Activated CD8-positive, alpha-beta memory T cell treated with anti-CD3 and anti-CD28 coated beads for 24 hours (primary cell): ENCODE data around the gene TBL3.
"Not testable (repeated sequence)": the region's sequence is repeated elsewhere in the genome, so short reads cannot be mapped to it uniquely, and the experiment has no call there.

Experiments used
- DNase-seq: peaks from one replicate; pipeline ENCODE4 v3.0.0-alpha.2; 2020

TBL3 gene

DNA sequence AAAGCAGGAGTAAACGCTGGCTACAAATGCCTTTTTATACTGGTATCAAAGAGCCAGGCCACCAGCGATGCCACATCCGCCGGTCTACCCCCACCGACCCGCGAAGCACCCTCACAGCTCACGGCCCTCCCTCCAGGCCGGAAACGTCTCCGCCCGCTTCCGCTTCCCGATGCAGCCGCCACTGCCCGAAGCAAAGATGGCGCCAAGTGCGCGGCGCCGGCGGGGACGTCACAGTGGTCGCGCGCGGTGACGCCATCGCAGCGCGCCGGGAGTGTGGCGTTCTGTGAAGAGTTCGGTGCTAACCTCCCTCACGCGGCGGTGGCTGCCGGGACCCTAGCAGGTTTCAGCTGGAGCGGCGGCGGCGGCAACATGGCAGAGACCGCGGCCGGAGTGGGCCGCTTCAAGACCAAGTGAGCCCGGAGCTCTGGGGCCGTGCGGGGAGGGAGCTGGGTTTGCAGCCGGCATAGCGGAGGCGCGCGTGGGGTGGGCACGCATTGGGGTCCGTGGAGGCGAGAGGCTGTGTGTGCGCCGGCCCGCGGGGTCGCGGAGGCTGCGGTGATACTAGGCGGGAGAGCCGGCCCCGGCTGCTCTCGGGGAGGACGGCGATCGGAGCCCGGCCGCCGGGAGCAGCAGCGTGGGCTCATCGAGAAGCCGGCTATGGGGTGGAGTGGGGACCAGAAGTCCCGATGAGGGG lies at the start of gene TBL3:
TSS of gene TBL3 (plus strand) at position 258 of the 694 bp plus-strand sequence. CDS start at position 370, 112 bp downstream.
- peak; percentile 99 for DNase-seq

DNA sequence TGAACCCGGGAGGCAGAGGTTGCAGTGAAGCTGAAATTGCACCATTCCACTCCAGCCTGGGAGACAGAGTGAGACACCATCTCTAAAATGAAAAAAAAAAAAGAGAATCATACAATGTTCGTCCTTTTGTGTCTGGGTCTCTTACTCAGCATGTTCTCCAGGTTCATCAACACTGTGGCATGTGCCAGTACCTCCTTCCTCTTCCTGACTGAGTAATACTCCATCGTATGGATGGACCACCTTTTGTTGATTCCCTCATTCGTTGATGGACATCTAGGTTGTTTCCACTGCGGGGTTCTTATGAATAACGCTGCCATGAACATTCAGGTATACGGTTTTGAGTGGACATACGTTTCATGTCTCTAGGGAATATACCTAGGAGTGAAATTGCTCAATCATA lies 49.5 kb upstream of the TBL3 start:
- no peak for DNase-seq

DNA sequence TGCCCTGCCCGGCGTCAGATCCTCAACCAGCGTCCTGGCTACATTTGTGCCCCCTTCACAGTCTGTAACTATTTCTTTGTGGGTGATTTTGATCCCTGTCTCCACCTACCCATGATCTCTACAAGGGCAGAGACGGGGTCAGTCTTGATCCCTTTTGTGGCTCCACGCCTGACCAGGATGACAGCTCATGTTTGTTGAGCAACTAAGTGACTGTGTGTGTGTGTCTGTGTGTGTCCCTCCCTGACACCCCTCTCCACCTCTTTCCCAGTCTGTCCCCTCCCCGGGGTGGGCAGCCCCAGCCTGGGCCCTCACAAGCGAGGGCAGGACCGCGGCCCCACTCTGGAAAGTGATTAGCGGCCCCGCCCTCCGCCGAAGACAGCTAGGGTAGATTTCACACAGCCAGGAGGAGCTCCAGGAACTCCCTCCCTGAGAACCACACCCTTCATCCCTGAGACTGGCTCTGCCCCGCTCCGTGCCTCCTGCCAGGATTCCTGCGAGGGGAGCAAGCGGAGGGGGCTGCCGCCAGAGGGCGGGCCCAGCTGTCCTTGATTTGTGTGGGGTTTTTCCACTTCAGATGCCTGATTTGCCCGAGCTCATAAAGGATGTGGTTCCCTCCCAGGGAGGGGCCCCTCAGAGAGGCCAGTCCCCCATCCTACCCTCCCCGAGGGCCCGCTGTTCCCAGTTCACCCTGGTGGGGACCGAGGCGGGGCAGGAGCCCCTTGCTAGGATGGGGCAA lies 48.4 kb upstream of the TBL3 start:
- no peak for DNase-seq

DNA sequence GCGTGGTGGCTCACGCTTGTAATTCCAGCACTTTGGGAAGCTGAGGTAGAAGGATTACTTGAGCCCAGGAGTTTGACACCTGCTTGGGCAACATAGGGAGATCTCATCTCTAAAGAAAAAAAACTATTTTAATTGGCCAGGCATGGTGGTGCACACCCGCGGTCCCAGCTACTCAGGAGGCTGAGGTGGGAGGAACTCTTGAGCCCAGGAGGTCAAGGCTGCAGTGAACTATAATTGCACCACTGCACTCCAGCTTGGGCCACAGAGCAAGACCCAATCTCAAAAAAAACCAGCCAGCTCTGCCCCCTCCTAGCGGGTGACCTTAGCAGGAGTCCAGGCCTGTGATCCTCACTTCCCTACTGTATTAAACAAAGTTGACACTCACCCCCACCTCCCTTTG lies 47.8 kb upstream of the TBL3 start:
- DNase-seq = no peak

DNA sequence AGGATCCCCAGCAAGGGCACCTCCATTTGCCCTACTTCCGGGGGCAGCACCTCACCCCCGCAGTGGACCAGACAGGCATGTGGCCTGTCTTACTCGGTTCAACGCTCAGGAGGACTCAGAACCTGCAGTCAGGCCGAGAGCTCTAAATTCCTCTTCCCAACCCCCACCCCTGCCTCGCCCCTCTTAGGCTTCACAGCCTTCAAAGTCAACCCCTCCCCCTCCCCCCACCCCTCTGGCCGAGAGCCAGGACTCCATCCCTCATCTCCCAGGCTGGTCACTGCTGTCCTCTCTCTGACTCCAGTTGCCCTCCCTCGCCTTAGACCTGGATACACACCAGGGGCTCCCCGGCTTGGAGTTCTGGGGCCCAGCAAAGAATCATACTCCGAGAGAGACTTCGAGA lies 45.6 kb upstream of the TBL3 start:
- DNase-seq = no peak

DNA sequence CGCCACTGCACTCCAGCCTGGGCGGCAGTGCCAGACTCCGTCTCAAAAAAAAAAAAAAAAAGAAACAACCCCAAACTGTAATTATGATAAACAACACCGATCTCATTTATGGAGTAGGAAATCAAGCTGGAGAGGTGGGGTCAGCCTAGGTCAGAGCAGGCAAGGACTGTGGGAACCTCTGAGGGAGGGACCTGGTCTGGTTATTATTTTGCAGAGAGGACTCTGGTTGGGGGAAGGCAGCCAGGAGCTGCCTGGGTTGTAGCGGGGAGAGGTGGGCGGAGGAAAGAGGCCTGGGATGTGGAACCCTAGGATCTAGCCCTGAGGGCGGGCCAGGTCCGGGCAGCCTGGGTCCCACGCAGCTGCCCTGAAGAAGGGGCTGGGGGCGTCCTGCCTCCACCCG lies 42.7 kb upstream of the TBL3 start:
- DNase-seq = no peak

DNA sequence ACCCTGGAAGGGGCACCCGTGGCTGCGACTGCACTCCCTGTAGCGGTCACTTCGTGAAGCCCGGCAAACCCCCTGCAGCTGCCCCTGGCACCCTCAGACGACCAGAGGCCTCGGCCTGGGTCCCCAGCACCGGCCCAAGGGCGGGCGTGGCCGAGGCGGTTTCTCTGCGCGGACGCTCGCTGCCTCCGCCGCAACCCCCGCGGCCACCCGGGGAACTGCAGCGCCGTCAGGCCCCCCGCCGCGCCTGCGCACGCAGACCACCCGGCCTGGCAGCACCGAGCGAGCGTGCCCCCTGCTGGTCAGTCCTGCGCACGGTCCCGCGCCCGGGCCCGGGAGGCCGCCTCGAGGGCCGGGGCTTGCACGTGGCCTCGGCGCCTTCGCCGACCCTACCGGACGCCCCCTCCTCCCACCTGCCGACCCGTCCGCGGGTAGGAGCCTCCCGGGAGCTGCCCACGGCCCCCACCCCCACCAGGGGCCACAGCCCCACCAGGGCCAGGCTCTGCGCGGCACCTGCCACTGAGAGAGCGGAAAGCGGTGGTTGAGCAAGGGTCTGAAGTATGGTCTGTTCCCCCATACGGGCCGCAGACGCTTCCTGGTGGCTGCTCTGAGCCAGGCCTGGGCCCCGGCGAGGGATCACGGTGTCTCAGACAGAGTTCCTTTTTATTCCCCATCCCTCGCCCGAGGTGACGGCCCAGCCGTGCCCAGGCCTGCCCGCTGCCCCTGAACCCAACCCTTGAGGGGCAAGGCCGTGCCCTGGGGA lies 42.1 kb upstream of the TBL3 start:
- DNase-seq = peak; percentile 100

DNA sequence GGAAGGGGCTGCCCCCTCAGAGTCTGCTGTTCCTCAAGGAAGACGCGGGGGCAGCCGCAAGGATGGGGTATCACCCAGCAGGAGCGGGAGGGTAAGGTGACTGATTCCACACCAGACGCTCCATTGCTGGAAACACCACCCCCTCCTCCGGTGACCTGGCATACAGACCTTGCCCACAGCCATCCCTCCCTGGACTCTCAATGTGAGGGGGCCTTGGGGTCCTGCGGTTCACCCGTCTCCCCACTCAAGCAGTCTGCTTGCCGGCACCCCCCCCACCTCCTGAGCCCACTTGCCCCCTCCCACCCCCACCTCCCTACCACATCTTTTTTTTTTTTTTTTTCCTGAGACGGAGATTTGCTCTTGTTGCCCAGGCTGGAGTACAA lies 41.5 kb upstream of the TBL3 start:
- no peak for DNase-seq

DNA sequence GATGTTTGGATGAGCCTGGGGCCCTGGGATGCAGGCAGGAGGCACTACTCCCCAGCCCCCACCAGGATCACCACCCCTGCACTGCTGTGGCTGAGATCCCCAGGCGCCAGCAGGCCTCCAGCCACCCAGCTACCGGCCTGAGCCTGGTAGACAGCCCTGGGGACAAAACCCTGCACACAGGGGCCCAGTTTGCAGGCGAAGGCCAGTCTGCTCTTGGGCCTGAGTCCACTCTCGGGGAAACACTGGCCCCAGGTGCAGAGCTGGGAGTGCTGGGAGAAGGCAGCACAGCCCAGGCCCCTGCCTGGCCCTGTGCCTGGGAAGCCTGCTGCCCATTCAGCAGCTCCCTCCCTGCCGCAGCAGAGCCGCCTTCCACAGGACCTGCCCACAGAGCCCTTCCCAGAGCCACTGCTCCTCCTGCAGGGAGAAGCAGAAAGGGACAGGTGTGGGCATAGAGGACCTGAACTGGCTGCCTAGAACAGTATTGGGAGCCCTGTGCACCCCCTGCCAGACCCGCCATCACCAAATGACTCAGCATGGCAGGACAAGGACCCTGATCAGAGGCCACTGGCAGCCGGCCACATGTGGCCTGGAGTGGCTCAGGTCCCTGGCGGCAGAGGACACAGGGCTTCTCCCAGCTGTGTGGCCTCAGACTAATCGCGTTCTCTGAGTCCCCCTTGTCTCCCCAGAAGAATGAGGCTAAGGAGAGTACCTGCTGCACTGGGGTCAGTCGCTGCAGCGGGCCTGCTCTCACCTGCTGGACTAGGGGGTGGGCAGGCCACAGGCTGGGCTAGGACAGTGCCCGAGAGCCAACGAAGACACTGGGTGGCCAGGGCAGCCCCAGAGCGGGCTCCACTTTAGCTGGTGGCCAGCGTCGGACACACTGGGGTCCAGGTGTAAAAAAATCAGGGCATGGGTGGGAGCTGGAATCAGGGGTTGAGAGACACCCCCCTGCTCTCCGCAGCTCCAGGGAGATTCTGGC lies 39.5 kb upstream of the TBL3 start:
- no peak for DNase-seq

DNA sequence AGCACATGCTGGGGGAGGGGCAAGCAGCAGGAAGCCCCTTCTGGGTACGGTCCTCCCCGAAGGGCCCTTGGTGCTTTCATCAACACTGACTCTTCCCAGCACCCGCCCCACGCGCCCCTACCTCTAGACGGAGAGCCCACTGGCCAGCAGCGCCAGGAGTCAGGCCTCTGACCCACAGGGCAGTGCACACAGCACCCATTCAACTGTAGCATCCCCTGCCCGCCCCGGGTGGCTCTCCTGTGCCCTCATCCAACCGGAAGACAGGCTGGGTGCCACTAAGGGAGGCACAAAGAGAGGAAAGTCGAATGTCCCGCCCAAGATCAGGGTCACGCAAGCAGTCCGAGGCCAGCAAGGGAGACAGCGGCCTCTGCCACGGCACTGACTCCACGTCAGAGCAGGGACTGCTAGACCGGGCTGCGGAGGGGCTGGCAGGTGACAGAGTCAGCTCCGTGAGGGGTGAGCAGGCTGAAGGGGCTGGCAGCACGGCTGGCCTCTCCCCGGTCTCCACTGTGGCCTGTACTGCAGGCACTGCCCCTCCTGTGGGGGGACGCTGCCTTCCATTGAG lies 38.7 kb upstream of the TBL3 start:
- no peak for DNase-seq

DNA sequence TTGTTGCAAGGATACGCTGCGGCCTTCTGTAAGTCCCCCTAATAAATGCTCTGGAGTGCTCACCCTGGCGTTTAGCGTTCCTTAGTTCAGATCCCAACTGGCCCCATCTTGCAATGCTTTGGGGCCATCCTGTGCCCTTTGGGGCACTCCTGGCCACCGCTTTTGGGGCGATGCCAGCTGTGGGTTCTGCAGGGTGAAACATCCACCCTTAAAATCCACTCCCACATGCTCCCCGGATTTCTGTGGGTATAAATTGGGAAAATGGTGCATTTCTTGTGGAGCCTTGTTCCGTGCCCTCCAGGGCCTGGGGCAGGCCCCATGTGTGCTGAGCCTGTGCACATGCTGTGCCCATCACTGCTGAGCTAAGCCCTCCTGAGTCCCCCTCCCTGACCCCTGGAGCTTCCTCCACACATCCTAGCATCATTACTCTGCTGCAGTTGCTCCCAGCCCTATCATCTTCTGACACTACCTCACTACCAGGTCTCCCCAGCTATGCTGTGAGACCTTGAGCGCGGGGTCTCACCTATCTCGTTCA lies 34.8 kb upstream of the TBL3 start:
- DNase-seq = no peak

DNA sequence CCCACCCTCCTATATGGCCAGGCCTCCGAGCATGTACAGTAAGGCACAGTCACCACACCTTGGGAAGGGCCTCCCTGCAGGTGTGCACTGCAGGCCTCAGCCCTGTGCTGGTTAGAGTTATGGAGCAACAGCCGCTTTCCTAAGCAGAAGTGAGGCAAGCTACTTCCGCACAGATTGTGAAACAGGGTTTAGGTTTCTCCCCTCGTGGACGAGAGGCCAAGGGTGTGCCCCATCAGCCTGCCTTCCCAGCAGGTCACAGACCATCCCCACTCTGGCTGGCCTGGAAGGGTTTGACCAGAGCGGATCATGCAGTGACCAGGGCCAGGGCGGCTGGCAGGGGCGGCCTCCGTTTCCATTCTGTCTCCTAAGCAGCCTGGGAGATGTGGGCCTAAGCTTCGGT lies 33.5 kb upstream of the TBL3 start:
- no peak for DNase-seq

DNA sequence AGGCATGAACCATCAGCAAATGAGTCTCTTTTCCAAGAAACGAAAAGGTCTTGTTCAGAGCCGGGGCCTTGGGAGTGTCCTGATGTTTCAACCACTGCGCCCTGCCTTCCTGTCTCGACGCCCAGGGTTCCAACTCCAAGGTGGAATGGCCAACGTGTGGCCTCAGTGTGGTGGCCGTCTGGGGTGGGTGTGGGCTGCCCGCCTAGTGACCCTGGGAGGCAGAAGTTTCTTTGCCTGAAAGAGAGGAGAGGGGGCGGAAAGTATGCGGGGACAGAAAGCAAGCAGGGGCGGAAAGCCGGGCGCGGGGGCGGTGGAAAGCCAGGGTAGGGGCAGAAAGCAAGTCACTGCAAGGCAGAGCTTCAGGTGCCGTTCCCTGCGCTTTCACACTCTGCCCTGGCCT lies 32.9 kb upstream of the TBL3 start:
- no peak for DNase-seq

DNA sequence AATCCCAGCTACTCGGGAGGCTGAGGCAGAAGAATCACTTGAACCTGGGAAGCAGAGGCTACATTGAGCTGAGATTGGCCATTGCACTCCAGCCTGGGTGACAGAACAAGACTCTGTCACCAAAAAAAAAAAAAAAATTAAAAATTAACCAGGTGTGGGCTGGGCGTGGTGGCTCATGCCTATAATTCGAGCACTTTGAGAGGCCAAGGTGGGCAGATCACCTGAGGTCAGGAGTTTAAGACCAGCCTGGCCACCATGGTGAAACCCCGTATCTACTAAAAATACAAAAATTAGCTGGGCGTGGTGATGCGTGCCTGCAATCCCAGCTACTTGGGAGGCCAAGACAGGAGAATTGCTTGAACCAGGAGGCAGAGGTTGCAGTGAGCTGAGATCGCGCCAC lies 32.0 kb upstream of the TBL3 start:
- not testable (repeated sequence) for DNase-seq

DNA sequence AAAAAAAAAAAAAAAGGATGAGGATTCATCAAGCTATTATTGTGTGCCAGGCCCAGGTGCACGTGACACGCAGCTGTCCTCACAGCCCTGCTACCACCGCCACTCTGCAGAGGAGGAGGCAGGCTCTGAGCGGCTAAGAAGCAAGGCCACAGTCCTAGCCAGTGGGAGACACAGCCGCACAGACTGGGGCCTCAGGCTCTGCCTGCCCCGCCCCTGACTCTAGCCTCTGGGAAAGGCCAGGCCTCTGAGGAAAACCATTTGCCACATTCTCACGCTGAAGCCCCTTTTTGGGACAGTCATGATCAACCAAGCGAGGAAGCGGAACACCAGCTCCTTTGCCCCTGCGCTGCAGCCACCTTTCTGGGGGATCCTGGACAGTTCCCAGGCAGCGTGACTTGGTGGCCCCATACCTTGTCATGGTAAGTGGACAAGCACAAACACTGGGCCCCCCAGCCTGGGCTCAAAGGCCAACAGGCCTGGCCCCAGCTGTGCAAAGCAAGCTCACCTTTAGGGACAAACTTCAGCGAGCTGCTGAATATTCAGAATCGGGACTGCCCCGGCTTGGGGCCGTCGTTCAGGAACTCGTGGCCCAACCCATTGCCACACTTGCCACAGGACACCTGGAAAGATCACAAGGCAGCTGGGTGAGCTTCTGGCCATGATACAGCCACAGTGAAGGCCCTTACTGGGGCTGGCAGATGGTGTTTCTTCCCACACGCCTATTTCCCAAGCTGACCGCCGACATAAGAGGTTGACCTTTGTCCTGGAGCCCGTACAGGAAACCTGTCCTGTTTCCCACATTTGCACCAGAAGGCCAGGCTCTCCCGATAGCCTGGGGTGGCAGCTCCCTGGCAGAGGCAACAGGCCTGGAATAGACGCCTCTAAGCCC lies 31.3 kb upstream of the TBL3 start:
- DNase-seq = no peak

DNA sequence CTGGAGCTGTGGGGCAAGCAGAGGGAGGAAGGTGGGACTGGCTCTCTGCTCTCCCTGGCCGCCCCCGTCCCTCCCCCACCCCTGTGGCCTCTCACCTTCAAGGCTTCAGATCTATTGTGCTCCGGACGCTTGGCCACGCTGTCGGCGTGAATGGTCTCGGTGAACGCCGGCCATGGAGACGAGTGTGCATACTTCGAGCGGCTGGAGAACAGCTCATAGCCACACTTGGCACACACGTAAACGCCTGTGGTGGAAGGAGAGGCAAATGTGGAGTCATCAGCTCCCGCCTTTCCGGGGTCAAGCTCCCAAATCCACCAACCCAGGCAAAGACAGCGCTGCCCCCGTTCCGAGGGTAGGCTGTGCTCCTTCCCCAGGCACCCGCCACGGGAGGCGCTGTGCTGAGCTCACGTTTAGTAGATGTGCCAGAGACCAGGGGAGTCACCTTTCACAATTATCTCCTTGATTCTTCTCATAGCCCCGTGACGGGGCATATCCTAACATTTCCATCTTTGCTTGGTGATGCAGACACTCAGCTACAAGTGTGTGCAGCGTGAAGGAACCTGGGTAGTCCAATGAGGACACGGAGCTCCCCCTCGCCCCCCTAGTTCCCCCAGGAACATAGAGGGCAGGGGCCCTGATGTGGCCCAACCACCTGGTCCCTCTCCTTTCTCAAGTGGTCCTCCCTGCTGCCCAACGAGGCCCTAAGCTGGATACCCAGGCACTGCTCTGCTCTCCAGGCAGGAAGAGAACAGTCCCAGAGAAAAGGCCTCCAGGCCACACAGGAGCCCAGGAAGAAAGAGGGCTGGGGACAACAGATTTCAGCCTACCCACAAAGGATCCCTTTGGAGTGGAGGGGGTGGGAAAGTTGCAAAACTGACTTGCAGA lies 30.4 kb upstream of the TBL3 start:
- DNase-seq = no peak

DNA sequence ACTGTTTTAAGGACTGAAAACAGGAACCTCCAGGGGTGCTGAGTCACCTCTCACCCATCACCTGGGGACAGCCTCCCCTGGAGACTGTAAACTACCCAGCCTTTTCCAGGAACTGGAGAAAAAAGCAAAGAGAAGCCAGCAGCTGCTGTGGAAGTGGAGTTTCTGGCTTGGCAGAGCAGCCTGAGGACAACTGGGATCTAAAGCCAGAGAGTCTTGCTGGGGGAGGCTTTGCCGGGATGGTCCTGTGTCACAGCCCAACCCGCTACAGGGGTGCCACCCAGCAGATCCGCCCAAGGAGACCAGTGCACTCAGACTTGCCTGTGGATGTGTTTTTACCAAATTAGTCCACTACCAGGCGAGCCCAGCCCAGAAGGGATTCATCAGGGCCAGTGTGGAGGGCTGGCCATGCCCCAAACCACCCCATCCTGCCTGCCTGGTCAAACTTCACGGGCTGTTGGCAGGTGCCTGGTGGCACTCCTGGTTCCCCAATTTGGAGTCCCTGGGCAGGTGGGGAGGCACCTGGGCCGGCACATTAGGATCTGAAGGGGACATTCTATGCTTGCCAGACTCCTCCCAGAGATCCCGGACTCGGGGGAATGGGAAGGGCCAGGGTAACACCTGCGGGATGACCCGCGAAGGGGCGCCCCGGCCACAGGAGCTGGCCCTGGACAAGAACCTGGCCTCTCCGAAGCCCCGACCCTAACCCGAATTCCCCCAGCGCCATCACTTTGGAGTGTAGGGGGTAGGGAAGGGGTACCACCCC lies 29.6 kb upstream of the TBL3 start:
- no peak for DNase-seq

DNA sequence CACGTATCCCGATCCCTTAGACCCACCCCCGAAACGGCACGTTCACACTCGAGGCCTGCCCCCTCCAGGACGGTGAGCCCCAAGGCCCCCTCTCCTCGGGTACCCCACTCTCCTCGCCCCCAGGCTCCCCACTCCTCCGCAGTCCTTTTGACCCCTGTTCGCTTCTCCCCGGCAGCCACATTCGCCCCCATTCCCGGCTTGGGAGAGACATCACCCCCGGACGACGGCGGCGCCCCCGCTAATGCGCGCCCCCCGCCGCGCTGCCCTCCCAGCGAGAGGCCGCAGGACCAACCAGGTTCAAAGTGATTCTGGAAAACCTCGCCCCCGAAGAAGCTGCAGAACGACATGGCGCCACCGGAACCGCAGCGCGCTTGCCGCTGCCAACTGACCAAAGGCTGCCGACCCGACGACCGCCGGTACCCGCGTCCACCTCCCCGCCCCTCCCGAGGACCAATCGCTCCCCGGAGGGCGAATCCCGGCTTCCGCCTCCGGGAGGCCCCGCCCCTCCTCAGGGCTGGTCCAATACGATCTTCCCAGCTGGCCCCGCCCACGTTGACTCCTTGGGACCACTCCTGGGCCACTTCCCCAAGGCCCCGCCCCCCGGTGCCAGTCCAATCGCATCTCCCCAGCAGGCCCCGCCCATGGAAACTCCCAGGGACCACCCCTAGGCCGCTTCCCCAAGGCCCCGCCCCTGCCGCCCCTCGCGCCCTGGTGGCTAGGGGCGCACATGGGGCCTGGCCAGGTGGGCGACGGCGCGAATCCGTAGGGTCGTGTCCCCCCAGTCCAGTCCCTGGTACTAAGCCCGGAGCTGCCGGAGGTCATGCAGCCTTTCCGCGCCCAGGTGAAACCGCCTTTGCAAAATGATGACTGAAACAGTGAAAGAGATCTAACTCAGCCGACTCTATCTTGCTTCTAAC lies 28.8 kb upstream of the TBL3 start, which contains the start of gene MSRB1:
TSS of gene MSRB1 (minus strand) at position 390 of the 917 bp plus-strand sequence. CDS start at position 347, 43 bp downstream.
- peak; percentile 99 for DNase-seq
